DND-41 (cell line): ENCODE results near the gene GRIK4.

ENCODE experiments used
- EZH2 ChIP-seq: IDR thresholded peaks from 3 replicates; pipeline ENCODE4 v1.6.1; 2012; ENCODE audit warnings: borderline replicate concordance, low read depth, mild to moderate bottlenecking, moderate library complexity, low read length, inconsistent platforms; ENCODE audit not compliant: severe bottlenecking
- TF ChIP-seq, protein P1 (sequence below): IDR thresholded peaks from 2 replicates; pipeline ENCODE4 v1.5.1; 2012; ENCODE audit warnings: borderline replicate concordance, low read length, moderate library complexity, mild to moderate bottlenecking; ENCODE audit not compliant: poor library complexity, severe bottlenecking; ENCODE audit errors: extremely low read depth

DNA sequence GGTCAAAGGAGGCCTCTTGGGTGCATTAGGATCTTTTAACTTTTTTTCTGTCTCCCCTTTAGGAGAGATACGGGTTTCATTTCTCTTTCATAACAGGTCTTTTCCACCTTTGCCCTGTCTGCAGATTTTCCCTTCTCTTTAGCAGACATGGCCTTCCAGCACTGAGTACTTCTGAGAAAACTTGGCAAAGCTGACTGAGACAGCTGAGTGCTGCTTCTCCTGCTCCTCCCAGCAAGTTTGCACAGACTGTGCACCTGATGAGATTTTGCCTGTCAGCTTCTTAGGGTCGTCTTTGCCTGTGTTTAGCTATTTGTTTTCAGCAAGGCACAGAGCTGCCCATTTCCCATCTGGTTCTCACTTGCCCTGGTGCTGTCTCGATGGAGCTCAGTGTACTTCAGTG is 424.8 kb downstream of the GRIK4 start:
- TF ChIP-seq, protein P1, sequence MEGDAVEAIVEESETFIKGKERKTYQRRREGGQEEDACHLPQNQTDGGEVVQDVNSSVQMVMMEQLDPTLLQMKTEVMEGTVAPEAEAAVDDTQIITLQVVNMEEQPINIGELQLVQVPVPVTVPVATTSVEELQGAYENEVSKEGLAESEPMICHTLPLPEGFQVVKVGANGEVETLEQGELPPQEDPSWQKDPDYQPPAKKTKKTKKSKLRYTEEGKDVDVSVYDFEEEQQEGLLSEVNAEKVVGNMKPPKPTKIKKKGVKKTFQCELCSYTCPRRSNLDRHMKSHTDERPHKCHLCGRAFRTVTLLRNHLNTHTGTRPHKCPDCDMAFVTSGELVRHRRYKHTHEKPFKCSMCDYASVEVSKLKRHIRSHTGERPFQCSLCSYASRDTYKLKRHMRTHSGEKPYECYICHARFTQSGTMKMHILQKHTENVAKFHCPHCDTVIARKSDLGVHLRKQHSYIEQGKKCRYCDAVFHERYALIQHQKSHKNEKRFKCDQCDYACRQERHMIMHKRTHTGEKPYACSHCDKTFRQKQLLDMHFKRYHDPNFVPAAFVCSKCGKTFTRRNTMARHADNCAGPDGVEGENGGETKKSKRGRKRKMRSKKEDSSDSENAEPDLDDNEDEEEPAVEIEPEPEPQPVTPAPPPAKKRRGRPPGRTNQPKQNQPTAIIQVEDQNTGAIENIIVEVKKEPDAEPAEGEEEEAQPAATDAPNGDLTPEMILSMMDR = no peak
- TF ChIP-seq EZH2 = no peak
